K562 (cell line): ENCODE data around the gene TLE3. TPM values are rescaled to one million over a fixed set of nuclear protein-coding genes. Genes with fewer than 3 reads are reported as not detected.

Source experiments
- COPS2 ChIP-seq: fragments of 450-650 bp; conservative IDR thresholded peaks from 2 replicates; pipeline ENCODE4 v1.6.1; 2016; ENCODE audit warnings: mild to moderate bottlenecking, moderate library complexity
- CREB5 ChIP-seq: fragments of 250-450 bp; sonication (Bioruptor Pico); IDR thresholded peaks from 2 replicates; pipeline ENCODE4 v1.5.0; 2020; ENCODE audit warnings: mild to moderate bottlenecking
- CXXC5 ChIP-seq: fragments of 250-450 bp; sonication (Bioruptor Pico); IDR thresholded peaks from 2 replicates; pipeline ENCODE4 v1.8.0; 2022; ENCODE audit warnings: inconsistent platforms, mild to moderate bottlenecking, moderate library complexity
- E2F3 ChIP-seq: fragments of 250-450 bp; sonication (Bioruptor Pico); IDR thresholded peaks from 2 replicates; pipeline ENCODE4 v1.4.0; 2020; ENCODE audit warnings: mild to moderate bottlenecking
- E2F5 ChIP-seq: sonication (generic); formaldehyde crosslinking; IDR thresholded peaks from 2 replicates; pipeline ENCODE4 v1.8.0; 2022; ENCODE audit warnings: mild to moderate bottlenecking, missing genetic modification reagents
- HMGN3 ChIP-seq: IDR thresholded peaks from 2 replicates; pipeline ENCODE4 v1.6.1; 2011; ENCODE audit warnings: borderline replicate concordance, low read depth, mild to moderate bottlenecking, mixed read lengths, low read length; ENCODE audit not compliant: insufficient read length; ENCODE audit errors: extremely low read depth
- KDM4B ChIP-seq, 2 experiments: fragments of 450-650 bp in 1 of 2; sonication (generic) in 1 of 2; IDR thresholded peaks; 2 replicates each; pipeline ENCODE4 v1.6.1; 2016 to 2017; ENCODE audit warnings: borderline replicate concordance in 2 of 2, antibody characterized with exemption in 1 of 2, low read depth in 1 of 2, mild to moderate bottlenecking in 1 of 2
- LCOR ChIP-seq: sonication (generic); formaldehyde crosslinking; IDR thresholded peaks from 2 replicates; pipeline ENCODE4 v1.8.0; 2022; ENCODE audit warnings: mild to moderate bottlenecking, missing genetic modification reagents
- MXD1 ChIP-seq: fragments of 250-450 bp; sonication (Bioruptor Pico); IDR thresholded peaks from 2 replicates; pipeline ENCODE4 v1.8.0; 2021; ENCODE audit warnings: borderline replicate concordance, mild to moderate bottlenecking, moderate library complexity; ENCODE audit not compliant: poor library complexity, severe bottlenecking
- NCOA1 ChIP-seq: fragments of 450-650 bp; IDR thresholded peaks from 2 replicates; pipeline ENCODE4 v1.6.1; 2016; ENCODE audit warnings: low read depth
- NFXL1 ChIP-seq: fragments of 450-650 bp; formaldehyde crosslinking; IDR thresholded peaks from 2 replicates; pipeline ENCODE4 v1.4.0; 2021; ENCODE audit warnings: mild to moderate bottlenecking
- POLR3A ChIP-seq: IDR thresholded peaks from 2 replicates; pipeline ENCODE4 v1.6.1; 2011; ENCODE audit warnings: borderline replicate concordance, mild to moderate bottlenecking, moderate library complexity; ENCODE audit not compliant: insufficient read length, insufficient read depth; ENCODE audit errors: extremely low read depth
- PPARD ChIP-seq: fragments of 250-450 bp; sonication (Bioruptor Pico); IDR thresholded peaks from 2 replicates; pipeline ENCODE4 v1.8.0; 2022; ENCODE audit warnings: inconsistent platforms, mild to moderate bottlenecking, moderate library complexity
- RBM39 ChIP-seq: fragments of 200-400 bp; formaldehyde crosslinking; optimal IDR thresholded peaks from 2 replicates; pipeline ENCODE3; 2018; ENCODE audit warnings: low read depth, low read length
- RNF2 ChIP-seq: sonication (generic); IDR thresholded peaks from 2 replicates; pipeline ENCODE4 v1.6.1; 2016
- RUNX1 ChIP-seq: sonication (generic); IDR thresholded peaks from 2 replicates; pipeline ENCODE4 v1.6.1; 2016; ENCODE audit warnings: antibody characterized with exemption, low read depth
- SAFB ChIP-seq: fragments of 200-400 bp; formaldehyde crosslinking; IDR thresholded peaks from 2 replicates; pipeline ENCODE4 v1.6.1; 2017; ENCODE audit warnings: low read depth, low read length, borderline replicate concordance
- STAT5B ChIP-seq: fragments of 250-450 bp; sonication (Bioruptor Pico); IDR thresholded peaks from 2 replicates; pipeline ENCODE4 v1.8.0; 2021; ENCODE audit warnings: mild to moderate bottlenecking, inconsistent platforms
- SUPT5H ChIP-seq: fragments of 450-650 bp; IDR thresholded peaks from 2 replicates; pipeline ENCODE4 v1.6.1; 2016
- TCF7 ChIP-seq: sonication (generic); IDR thresholded peaks from 2 replicates; pipeline ENCODE4 v1.6.1; 2016; ENCODE audit warnings: antibody characterized with exemption, borderline replicate concordance
- THRAP3 ChIP-seq: fragments of 450-650 bp; IDR thresholded peaks from 2 replicates; pipeline ENCODE4 v1.6.1; 2016; ENCODE audit warnings: mild to moderate bottlenecking, inconsistent platforms, borderline replicate concordance
- TRIM28 ChIP-seq: fragments of 450-650 bp; IDR thresholded peaks from 2 replicates; pipeline ENCODE4 v1.6.1; 2017
- ZBTB12 ChIP-seq: fragments of 250-450 bp; sonication (Bioruptor Pico); IDR thresholded peaks from 2 replicates; pipeline ENCODE4 v1.4.0; 2020
- ZNF212 ChIP-seq: fragments of 450-650 bp; formaldehyde crosslinking; IDR thresholded peaks from 2 replicates; pipeline ENCODE4 v1.4.0; 2020; ENCODE audit warnings: mild to moderate bottlenecking
- ZNF324 ChIP-seq: fragments of 250-450 bp; sonication (Bioruptor Pico); IDR thresholded peaks from 2 replicates; pipeline ENCODE4 v1.4.0; 2020; ENCODE audit warnings: mild to moderate bottlenecking
- ZNF589 ChIP-seq: fragments of 200-800 bp; sonication (Bioruptor generic); IDR thresholded peaks from 2 replicates; pipeline ENCODE4 v1.6.1; 2016; ENCODE audit warnings: low read depth, missing genetic modification characterization, missing compliant biosample characterization
- ZNF764 ChIP-seq: fragments of 250-450 bp; sonication (Bioruptor Pico); IDR thresholded peaks from 2 replicates; pipeline ENCODE4 v1.4.0; 2020; ENCODE audit warnings: low read depth, mild to moderate bottlenecking, moderate library complexity
- ZNF785 ChIP-seq: fragments of 250-450 bp; sonication (Bioruptor Pico); IDR thresholded peaks from 2 replicates; pipeline ENCODE4 v1.4.0; 2020; ENCODE audit warnings: mild to moderate bottlenecking
- polyA plus RNA-seq, 8 experiments: library from polyadenylated mRNA; depleted of rRNA in 4 of 8; stranded (reverse) in 5 of 8; unstranded in 3 of 8; fragments of >200 nt; fragmentation: Nextera tagmentation in 2 of 8; fragmentation: Illumina TruSeq in 1 of 8; extraction: Ambion mirVana in 2 of 8; extraction: Trizol in 1 of 8; gene quantifications; 2 replicates each; pipeline versions ENCODE4 v1.2.1 to v1.2.3, GENCODE V29; 2011 to 2014; ENCODE audit warnings: inconsistent platforms in 1 of 8, missing spikeins in 1 of 8
- total RNA-seq, 7 experiments: library from RNA; depleted of rRNA in 6 of 7; stranded (reverse); fragments of >200 nt in 6 of 7; fragmentation: Illumina TruSeq in 2 of 7; extraction: Trizol in 2 of 7; gene quantifications; 2 replicates each; pipeline versions ENCODE4 v1.2.1 to v1.2.3, GENCODE V29; 2011 to 2021; ENCODE audit warnings: low replicate concordance in 1 of 7

TLE3 gene
- total and polyA plus RNA-seq, 9 of the 15 experiments (the other 6 are each of a cell fraction or from before 2014, with no cell fraction given): 1.5 to 84.2 (median 14.1) TPM

- TF ChIP-seq KDM4B (IDR thresholded peaks at IDR 0.05; ENCODE audit: borderline replicate concordance in 2 of 2, low read depth in 1 of 2) (no peak), ZNF785 (CRISPR knock-in tag) (no peak), PPARD (CRISPR knock-in tag) (no peak), E2F5 (no peak), LCOR (CRISPR knock-in tag) (no peak), ZBTB12 (CRISPR knock-in tag) (no peak), SUPT5H (no peak), TRIM28 (0 out of 2 replicates have a peak, but pooled peaks have one; percentile 34), THRAP3 (no peak), ZNF589 (CRISPR knock-in tag) (no peak), POLR3A (no peak), COPS2 (no peak), E2F3 (CRISPR knock-in tag) (no peak), RNF2 (peak; percentile 89), SAFB (no peak), RBM39 (no peak), TCF7 (no peak), ZNF212 (CRISPR knock-in tag) (no peak), CXXC5 (peak; percentile 41), RUNX1 (peak; percentile 88; the same call in 1 of the 2 replicates), ZNF324 (CRISPR knock-in tag) (no peak), ZNF764 (CRISPR knock-in tag) (no peak), CREB5 (CRISPR knock-in tag) (no peak), HMGN3 (peak; percentile 20), NFXL1 (no peak), MXD1 (CRISPR knock-in tag) (no peak), STAT5B (no peak), NCOA1 (peak; percentile 69; the same call in 1 of the 2 replicates)
Observed at GRCh38 chr15:70091726-70092463, 5.8 kb downstream of the TLE3 start (continued).
